ENCODE results near the gene NLRC5. TPM values are rescaled to one million over a fixed set of nuclear protein-coding genes. Genes with fewer than 3 reads are reported as not detected.
"Not testable (repeated sequence)": the region's sequence is repeated elsewhere in the genome, so short reads cannot be mapped to it uniquely, and the experiment has no call there.

The NLRC5 gene
- total RNA-seq, 2 donors from 2014 or later: 182 to 219 TPM

DNA sequence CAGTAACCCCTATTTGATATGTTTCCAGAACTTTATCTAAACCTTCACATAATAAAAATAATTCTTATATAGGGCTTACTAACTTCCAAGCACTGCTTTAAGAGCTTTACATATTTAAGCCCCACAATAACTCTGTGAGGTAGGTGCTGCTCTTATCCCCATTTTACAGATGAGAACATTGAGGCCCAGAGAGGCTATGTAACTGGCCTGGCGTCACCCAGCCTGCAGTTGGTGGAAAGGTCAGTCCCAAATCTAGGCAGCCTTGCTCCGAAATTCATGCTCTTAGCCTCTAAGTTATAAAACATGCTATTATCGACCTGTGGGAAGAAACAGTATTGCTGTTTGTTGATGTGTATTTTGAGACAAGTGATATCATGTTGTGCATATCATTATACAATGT lies 9.0 kb downstream of the NLRC5 start:
- H3K27ac Mint-ChIP-seq: peak overlapping the region; percentile 96
- H3K27me3 Mint-ChIP-seq: no peaks in the 10 kb centered on the region
- peak overlapping the region; percentile 90 for H3K4me3 Mint-ChIP-seq
- peaks cover 61% of the 10 kb centered on the region for H3K36me3 Mint-ChIP-seq (ENCODE audit: low read depth)
- H3K4me1 Mint-ChIP-seq: peaks cover 50% of the 10 kb centered on the region
- no peak for ATAC-seq (replicated peaks)
- H3K9me3 Mint-ChIP-seq: no peaks in the 10 kb centered on the region

DNA sequence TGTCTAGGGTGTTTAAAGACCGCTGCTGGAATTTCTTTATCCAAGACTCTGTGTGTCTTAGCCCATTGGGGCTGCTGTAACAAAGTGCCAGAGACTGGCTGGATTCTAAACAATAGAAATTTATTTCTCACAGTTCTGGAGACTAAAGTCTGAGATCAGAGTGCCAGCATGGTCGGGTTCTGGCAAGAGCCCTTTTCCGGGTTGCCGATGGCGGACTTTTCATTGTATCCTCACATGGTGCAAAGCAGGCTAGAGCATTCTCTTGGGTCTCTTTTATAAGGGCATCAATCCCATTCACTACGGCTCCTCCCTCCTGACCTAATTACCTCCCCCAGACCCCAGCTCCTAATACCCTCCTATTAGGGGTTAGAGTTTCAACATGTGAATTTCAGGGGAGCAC lies 9.5 kb downstream of the NLRC5 start:
- Mint-ChIP-seq H3K4me1 (peaks cover 50% of the 10 kb centered on the region), H3K27me3 (no peaks in the 10 kb centered on the region), H3K36me3 (ENCODE audit: low read depth) (peaks cover 61% of the 10 kb centered on the region), H3K27ac (peak overlapping the region; percentile 96), H3K4me3 (peak overlapping the region; percentile 90), H3K9me3 (no peaks in the 10 kb centered on the region)
- ATAC-seq (replicated peaks): no peak

DNA sequence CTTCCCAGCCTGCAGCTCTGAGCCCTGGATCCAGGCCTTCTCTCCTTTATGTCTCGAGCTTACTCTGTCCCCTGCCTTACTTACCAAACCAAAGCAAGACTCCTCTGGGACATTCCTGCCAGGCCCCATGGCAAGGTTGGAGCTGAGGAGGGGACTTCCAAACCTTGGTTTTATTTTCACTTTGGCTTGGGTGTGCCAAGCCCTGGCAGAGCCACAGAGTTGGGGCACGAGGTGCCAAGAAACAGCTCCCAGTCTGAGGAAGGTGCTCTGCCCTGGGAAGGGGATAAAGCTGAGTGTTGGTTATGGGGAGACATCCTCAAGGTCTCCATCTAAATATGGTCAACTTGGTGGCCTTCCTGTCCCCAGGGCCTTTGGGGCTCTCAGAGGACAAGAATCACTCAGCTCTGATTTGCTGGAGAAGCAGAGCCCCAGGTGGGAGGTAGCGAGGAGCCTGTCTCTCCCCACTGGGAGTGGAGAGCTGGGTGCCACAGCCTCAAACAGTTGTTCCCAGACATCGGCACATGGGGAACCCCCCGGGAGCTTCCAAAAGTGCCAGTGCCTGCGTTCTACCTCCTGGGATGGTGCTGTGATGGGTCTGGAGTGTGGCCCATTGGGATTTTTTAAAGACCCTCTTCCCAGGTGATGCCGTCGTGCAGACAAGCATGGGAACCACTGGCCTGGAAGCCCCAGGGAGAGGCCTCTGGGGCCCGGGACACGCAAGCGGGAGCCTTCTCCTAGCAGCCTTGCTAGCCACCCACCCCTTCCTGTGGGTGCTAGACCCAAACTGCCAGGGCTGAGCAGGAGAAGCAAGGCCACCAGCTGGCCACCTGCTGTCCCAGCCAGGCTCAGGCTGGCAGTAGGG lies 10.3 kb downstream of the NLRC5 start:
- ATAC-seq (replicated peaks): peak; percentile 53
- Mint-ChIP-seq H3K9me3 (no peaks in the 10 kb centered on the region), H3K27ac (peak overlapping the region; percentile 96), H3K4me1 (peaks cover 50% of the 10 kb centered on the region), H3K4me3 (peak overlapping the region; percentile 90), H3K27me3 (no peaks in the 10 kb centered on the region), H3K36me3 (ENCODE audit: low read depth) (peaks cover 61% of the 10 kb centered on the region)

DNA sequence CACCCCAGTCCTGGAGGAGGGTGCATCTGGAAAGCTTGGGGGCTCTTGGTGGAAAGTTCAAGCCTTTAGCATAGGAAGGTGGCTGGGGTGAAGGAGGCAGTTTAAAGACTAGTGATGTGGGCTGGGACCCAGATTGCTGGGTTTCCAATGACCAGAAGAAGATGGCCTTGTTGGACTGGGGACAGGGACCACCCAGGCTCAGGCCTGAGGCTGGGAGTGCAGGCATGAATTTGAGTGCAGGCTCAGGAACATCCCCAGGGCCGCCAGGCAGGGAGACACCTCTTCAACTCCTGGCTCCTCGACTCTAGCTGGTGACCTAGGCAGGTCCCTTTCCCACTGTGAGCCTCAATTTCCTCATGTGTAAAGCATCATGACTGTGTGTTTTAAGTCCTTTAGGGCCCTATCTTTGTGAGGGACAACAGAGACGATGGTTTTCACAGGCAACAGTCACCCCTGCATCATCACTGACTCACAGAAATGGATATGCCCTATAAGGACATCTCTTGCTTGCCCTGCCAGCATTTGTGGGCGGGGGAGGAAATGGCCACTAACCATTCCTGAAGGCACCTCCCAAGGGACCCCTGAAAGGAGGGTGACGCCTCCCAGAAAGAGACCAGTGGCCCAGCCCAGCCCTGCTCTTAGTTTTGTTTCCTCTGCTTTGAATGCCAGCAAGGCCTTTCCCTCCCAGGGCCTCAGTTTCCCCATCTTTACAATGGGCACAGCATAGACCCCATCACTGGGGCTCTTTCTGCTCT lies 11.1 kb downstream of the NLRC5 start:
- Mint-ChIP-seq H3K36me3 (ENCODE audit: low read depth) (peaks cover 63% of the 10 kb centered on the region), H3K4me1 (peaks cover 57% of the 10 kb centered on the region), H3K9me3 (no peaks in the 10 kb centered on the region), H3K4me3 (peak overlapping the region; percentile 90), H3K27ac (peak overlapping the region; percentile 96), H3K27me3 (no peaks in the 10 kb centered on the region)
- peak; percentile 89 for ATAC-seq (replicated peaks)

DNA sequence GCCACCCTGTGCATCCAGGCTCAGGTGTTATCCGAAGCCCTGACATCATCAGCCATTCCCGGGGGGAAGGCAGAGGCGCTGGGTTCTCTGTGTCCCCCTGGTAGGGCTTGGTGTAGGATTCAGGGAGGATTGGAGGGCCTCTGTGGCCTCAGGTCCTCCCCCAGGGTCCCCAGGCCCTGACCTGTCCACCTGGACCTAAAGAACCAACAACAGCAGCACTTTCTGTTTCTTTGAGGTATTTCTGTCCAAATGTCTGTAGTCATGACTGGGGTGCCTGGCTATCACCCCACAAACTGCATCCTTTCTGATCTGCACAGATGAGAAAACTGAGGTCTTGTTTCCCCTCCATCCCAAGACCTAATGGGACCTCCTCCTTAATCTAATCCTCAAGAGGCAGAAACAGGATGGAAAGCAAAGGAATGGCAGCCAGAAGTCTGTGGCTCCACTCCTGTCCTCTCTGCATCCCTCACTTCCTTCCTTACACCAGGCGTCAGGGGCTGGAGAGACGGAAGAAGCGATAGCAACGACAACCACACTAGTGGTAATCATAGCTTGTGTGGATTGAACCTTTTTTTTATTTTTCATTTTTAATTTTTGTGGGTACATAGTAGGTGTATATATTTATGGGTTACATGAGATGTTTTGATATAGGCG lies 11.8 kb downstream of the NLRC5 start:
- H3K27me3 Mint-ChIP-seq: no peaks in the 10 kb centered on the region
- peaks cover 63% of the 10 kb centered on the region for H3K36me3 Mint-ChIP-seq (ENCODE audit: low read depth)
- no peaks in the 10 kb centered on the region for H3K9me3 Mint-ChIP-seq
- H3K4me1 Mint-ChIP-seq: peaks cover 51% of the 10 kb centered on the region
- H3K4me3 Mint-ChIP-seq: peak overlapping the region; percentile 90
- no peak for ATAC-seq (replicated peaks)
- H3K27ac Mint-ChIP-seq: peak overlapping the region; percentile 96

DNA sequence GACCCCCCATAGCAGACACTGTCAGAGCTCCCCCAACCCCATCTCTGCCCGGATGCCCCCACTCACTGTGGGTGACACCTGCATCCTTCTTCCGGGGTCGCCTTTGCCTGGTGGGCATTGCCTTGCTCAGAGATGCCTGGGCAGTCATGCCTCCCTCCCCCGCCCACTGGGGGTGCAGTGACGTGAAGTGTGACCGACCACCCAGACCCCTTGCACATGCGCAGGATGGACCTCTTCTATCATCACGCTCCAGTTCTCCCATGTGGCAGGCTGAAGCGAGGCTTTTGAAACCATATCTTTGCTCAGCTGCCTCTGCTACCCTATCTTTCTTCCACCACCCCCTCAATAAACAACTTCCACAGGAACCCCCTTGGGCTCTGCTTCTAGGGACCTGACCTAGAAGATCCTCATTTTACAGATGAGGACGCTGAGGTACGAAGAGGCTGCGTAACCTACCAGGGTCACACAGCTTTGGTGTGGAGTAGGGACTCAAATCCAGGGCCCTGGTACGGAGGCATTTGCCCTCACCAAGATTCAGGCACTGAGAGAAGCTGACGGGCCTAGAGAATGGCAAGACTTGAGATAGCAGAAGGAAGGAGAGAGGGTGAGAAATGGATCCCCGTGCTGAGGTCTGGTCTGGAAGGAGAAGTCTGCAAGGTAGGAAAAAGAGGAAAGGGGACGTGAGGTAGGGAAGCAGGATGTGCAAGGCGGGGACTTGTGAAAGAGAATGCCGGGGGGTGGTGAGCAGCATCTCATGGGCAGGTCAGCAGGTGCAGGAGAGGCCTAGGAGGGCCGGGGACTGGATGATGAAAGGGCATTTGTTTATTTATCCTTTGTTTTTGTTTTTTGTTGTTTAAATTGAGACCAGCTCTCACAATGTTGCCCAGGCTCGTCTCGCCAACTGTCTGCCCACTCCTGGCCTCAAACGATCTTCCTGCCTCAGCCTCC lies 14.4 kb downstream of the NLRC5 start:
- no peak for ATAC-seq (replicated peaks)
- no peaks in the 10 kb centered on the region for H3K9me3 Mint-ChIP-seq
- H3K4me1 Mint-ChIP-seq: peaks cover 50% of the 10 kb centered on the region
- peaks cover 61% of the 10 kb centered on the region for H3K36me3 Mint-ChIP-seq (ENCODE audit: low read depth)
- peak overlapping the region; percentile 80 for H3K27ac Mint-ChIP-seq
- peak overlapping the region; percentile 90 for H3K4me3 Mint-ChIP-seq
- H3K27me3 Mint-ChIP-seq: no peaks in the 10 kb centered on the region

DNA sequence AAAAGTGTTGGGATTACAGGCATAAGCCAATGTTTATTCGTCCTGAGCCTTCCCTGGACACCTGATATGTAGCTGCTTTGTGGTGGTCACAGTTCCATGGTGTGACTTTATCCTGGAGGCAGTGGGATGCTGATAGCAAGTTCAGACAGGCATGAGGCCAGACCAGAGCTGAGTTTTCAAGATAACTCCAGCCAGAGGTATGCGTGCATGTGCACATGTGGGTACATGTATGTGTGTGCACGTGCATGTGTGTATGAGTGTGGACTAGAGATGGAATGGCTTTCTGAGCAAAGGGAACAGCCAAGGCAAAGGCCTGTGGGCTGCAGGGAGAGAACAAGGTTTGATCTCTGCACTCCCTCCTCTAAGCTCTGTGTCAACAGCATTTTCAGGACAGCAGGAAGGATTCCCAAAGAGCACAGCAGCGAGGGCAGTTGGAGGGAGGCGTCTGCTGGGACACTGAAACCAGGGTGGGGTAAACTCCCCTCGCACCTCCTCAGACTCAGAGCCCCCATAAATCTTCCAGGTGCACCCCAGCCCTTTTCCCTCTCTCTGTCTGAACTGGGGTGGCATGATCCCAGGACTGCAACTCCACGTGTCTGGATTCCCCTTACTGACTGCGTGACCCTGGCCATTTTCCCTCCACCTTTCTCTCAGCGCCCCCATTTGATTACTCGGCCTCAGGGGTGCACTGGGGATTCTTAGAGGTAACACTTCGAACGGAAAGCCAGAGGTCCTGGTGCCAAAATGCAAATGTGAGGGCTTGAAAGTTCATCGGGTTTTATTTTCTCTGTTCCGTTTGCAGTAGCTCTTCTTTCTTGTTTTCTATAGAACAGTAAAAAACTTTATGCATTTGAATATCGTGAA lies 15.3 kb downstream of the NLRC5 start:
- H3K27ac Mint-ChIP-seq: peak overlapping the region; percentile 80
- no peak for ATAC-seq (replicated peaks)
- H3K4me1 Mint-ChIP-seq: peaks cover 46% of the 10 kb centered on the region
- H3K4me3 Mint-ChIP-seq: peak overlapping the region; percentile 90
- peaks cover 63% of the 10 kb centered on the region for H3K36me3 Mint-ChIP-seq (ENCODE audit: low read depth)
- no peaks in the 10 kb centered on the region for H3K9me3 Mint-ChIP-seq
- H3K27me3 Mint-ChIP-seq: no peaks in the 10 kb centered on the region

DNA sequence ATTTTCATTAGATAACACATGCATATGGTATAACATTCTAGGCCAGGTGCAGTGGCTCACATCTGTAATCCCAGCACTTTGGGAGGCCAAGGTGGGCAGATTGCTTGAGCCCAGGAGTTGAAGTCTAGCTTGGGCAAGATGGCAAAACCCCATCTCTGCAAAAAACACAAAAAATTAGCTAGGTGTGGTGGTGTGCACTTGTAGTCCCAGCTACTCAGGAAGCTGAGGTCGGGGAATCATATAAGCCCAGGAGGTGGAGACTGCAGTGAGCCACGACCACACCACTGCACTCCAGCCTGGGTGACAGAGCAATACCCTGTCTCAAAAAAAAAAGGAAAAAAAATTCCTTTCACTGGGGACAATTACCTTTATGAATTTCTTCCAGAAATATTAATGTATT lies 16.2 kb downstream of the NLRC5 start:
- not testable (repeated sequence) for ATAC-seq (replicated peaks); H3K27me3 Mint-ChIP-seq; H3K9me3 Mint-ChIP-seq
- peaks cover 71% of the 10 kb centered on the region for H3K36me3 Mint-ChIP-seq (ENCODE audit: low read depth)
- H3K4me3 Mint-ChIP-seq: peak overlapping the region; percentile 90
- peak overlapping the region; percentile 80 for H3K27ac Mint-ChIP-seq
- H3K4me1 Mint-ChIP-seq: peaks cover 51% of the 10 kb centered on the region

DNA sequence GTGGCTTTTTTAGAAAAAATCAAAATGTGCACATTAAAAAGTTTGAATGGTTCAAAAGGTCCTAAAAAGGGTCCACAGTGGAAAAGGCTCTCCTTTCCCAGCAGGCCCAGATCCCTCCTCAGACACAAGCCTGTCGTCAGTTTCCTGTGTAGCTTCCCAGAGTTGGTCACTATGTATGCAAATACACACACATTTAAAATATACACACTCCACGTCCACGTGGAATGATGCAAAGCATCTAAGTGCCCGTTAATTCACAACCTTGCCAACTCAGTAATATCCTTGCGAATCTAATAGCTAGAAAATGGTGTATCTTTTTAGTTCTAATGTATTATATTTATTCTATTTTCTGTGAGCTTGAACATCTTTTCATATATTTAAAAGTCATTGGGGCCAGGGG lies 17.7 kb downstream of the NLRC5 start:
- H3K27me3 Mint-ChIP-seq: no peaks in the 10 kb centered on the region
- ATAC-seq (replicated peaks): no peak
- H3K36me3 Mint-ChIP-seq (ENCODE audit: low read depth): peaks cover 73% of the 10 kb centered on the region
- H3K4me1 Mint-ChIP-seq: peaks cover 47% of the 10 kb centered on the region
- no peak overlapping the region for H3K27ac Mint-ChIP-seq
- H3K4me3 Mint-ChIP-seq: peak overlapping the region; percentile 90
- H3K9me3 Mint-ChIP-seq: no peaks in the 10 kb centered on the region

DNA sequence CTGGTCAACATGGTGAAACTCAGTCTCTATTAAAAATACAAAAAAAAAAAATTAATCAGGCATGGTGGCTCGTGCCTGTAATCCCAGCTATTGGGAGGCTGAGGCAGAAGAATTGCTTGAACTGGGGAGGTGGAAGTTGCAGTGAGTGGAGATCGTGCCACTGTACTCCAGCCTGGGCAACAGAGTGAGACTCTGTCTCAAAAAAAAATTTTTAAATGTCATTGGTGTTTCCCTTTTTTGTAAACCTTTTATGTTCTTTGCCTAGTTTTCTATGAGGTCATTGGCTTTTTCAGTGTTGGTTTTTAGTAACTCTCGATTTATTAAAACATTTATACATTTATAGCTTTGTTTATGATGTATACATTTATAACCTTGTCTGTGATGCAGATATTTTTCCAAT lies 18.2 kb downstream of the NLRC5 start:
- Mint-ChIP-seq H3K27ac (peak overlapping the region; percentile 15), H3K9me3 (no peaks in the 10 kb centered on the region), H3K4me3 (peak overlapping the region; percentile 90), H3K4me1 (peaks cover 49% of the 10 kb centered on the region), H3K36me3 (ENCODE audit: low read depth) (peaks cover 77% of the 10 kb centered on the region), H3K27me3 (no peaks in the 10 kb centered on the region)
- peak; percentile 17 for ATAC-seq (replicated peaks)

DNA sequence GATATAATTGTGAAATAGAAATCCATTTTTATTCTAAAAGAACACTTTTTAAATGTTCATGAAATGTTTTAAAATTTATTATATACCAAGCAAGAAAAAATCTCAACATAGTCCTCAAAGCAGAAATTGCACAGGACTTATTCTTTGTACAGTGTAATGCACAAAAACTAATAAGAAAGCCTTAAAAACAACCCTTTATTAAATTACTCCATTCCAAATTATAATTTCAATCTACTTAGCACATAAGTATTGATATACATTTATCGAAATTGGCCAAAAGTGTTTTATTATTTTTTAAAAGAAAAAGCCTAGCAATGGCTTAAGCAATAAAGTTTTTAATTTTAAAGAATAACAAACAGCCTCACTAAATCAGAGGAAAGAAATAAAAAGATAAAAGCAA lies 19.1 kb downstream of the NLRC5 start:
- Mint-ChIP-seq H3K36me3 (ENCODE audit: low read depth) (peaks cover 78% of the 10 kb centered on the region), H3K27me3 (no peaks in the 10 kb centered on the region), H3K27ac (peak overlapping the region; percentile 81), H3K9me3 (no peaks in the 10 kb centered on the region), H3K4me3 (peak overlapping the region; percentile 79), H3K4me1 (peaks cover 49% of the 10 kb centered on the region)
- no peak for ATAC-seq (replicated peaks)

DNA sequence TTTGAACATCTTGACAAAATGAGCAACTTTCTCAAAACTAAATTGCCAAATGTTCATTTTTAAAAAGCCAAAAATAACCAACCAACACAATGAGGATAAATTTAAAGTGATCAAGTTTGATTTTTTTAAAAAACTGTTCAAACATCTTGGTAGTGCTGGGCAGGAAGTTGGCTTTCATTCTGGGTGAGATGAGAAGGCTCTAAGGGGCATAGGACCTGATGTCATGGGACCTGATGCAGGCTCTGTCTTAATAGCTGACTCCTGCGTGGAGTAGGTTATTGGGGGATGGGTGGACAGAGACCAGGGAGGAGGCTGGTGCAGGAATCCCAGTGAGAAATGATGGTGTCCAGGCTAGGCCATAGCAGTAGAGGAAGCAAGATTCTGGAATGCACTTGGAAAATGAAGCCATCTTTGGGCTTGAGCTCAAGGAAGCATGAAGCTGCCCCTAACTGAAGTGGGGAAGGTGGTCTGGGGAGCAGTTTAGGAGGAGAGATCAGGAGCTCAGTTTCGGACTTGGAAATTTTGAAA lies 20.4 kb downstream of the NLRC5 start:
- Mint-ChIP-seq H3K27me3 (no peaks in the 10 kb centered on the region), H3K9me3 (no peaks in the 10 kb centered on the region), H3K4me1 (peaks cover 48% of the 10 kb centered on the region), H3K27ac (peak overlapping the region; percentile 81), H3K4me3 (peak overlapping the region; percentile 79), H3K36me3 (ENCODE audit: low read depth) (peaks cover 78% of the 10 kb centered on the region)
- ATAC-seq (replicated peaks): no peak

DNA sequence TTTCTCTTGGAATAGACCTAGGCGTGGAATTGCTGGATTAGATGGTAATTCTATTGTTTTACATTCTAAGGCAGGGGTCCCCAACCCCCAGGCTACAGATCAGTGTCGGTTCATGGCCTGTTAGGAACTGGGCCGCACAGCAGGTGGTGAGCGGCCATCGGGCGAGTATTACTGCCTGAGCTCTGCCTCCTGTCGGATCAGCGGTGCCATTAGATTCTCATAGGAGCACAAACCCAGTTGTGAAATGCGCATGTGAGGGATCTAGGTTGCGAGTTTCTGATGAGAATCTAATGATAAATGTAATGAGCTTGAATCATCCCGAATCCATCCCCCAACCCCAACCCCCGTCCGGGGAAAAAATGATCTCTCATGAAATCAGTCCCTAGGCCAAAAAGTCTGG lies 23.0 kb downstream of the NLRC5 start:
- no peak for ATAC-seq (replicated peaks)
- Mint-ChIP-seq H3K4me3 (peak overlapping the region; percentile 79), H3K27me3 (no peaks in the 10 kb centered on the region), H3K36me3 (ENCODE audit: low read depth) (peaks cover 78% of the 10 kb centered on the region), H3K9me3 (no peaks in the 10 kb centered on the region), H3K4me1 (peaks cover 52% of the 10 kb centered on the region), H3K27ac (peak overlapping the region; percentile 88)

All from activated T-helper 17 cell treated with anti-CD3 and anti-CD28 coated beads, Interleukin-2, amount 50 U/mL, for 72 hours (primary cell).